ENCODE data around the gene PLCL1.

Gene PLCL1

GRCh38 chr2:198114064-198114463 is 309.7 kb downstream of the PLCL1 start:
- ATAC-seq = no peak
- TF ChIP-seq PATZ1 (CRISPR knock-in tag; IDR thresholded peaks at IDR 0.05; ENCODE audit: borderline replicate concordance) (no peak), ESRRG (CRISPR knock-in tag; IDR thresholded peaks at IDR 0.05) (no peak), ZFP3 (CRISPR knock-in tag; IDR thresholded peaks at IDR 0.05) (no peak)

GRCh38 chr2:198115201-198115600 is 310.8 kb downstream of the PLCL1 start:
- no peak for TF ChIP-seq TSHZ2 (CRISPR knock-in tag; IDR thresholded peaks at IDR 0.05)
- TF ChIP-seq BACH2 (CRISPR knock-in tag; IDR thresholded peaks at IDR 0.05; ENCODE audit: borderline replicate concordance) = no peak
- TF ChIP-seq ESRRG (CRISPR knock-in tag; IDR thresholded peaks at IDR 0.05) = no peak
- no peak for TF ChIP-seq TCF4 (CRISPR knock-in tag; IDR thresholded peaks at IDR 0.05; ENCODE audit: borderline replicate concordance)
- TF ChIP-seq ZFP30 (CRISPR knock-in tag; IDR thresholded peaks at IDR 0.05) = no peak
- TF ChIP-seq PPARA (CRISPR knock-in tag; IDR thresholded peaks at IDR 0.05; ENCODE audit: borderline replicate concordance) = no peak
- TF ChIP-seq ARNTL (CRISPR knock-in tag; IDR thresholded peaks at IDR 0.05; ENCODE audit: borderline replicate concordance, low read depth) = no peak
- ATAC-seq = no peak

GRCh38 chr2:198116756-198117155 is 312.4 kb downstream of the PLCL1 start:
- ATAC-seq = no peak; the same call in 2 of the 3 replicates
- TF ChIP-seq CSRNP3 (CRISPR knock-in tag; IDR thresholded peaks at IDR 0.05) (no peak), ISL1 (CRISPR knock-in tag; IDR thresholded peaks at IDR 0.05) (0 out of 2 replicates have a peak, but pooled peaks have one; percentile 25), TSHZ2 (CRISPR knock-in tag; IDR thresholded peaks at IDR 0.05) (no peak), CREB5 (CRISPR knock-in tag; IDR thresholded peaks at IDR 0.05; ENCODE audit: low read depth) (no peak)

GRCh38 chr2:198117406-198118041 is 313.1 kb downstream of the PLCL1 start:
- ATAC-seq = no peak; the same call in 2 of the 3 replicates
- no peak for TF ChIP-seq RARB (CRISPR knock-in tag; IDR thresholded peaks at IDR 0.05)
- TF ChIP-seq ZNF565 (CRISPR knock-in tag; conservative IDR thresholded peaks at IDR 0.05; ENCODE audit: low read depth) = no peak
- TF ChIP-seq ARNTL (CRISPR knock-in tag; IDR thresholded peaks at IDR 0.05; ENCODE audit: borderline replicate concordance, low read depth) = no peak
- no peak for TF ChIP-seq GLIS3 (CRISPR knock-in tag; IDR thresholded peaks at IDR 0.05)
- TF ChIP-seq PPARA (CRISPR knock-in tag; IDR thresholded peaks at IDR 0.05; ENCODE audit: borderline replicate concordance) = no peak
- no peak for TF ChIP-seq ZFP30 (CRISPR knock-in tag; IDR thresholded peaks at IDR 0.05)
- TF ChIP-seq PATZ1 (CRISPR knock-in tag; IDR thresholded peaks at IDR 0.05; ENCODE audit: borderline replicate concordance) = no peak
- TF ChIP-seq ZNF70 (CRISPR knock-in tag; IDR thresholded peaks at IDR 0.05) = no peak
- TF ChIP-seq ZFP3 (CRISPR knock-in tag; IDR thresholded peaks at IDR 0.05) = no peak
- no peak for TF ChIP-seq POU6F1 (CRISPR knock-in tag; IDR thresholded peaks at IDR 0.05; ENCODE audit: borderline replicate concordance, low read depth)

Data from SK-N-SH treated with all-trans-retinoic acid at 6 μM for 48 hours (cell line).